Measurements from ENCODE around the gene APOLD1.
"Not testable (repeated sequence)": the region's sequence is repeated elsewhere in the genome, so short reads cannot be mapped to it uniquely, and the experiment has no call there.

APOLD1 gene

GRCh38 chr12:12786351-12786705 is 869 bp downstream of the APOLD1 start:
- no peak for DNase-seq (ENCODE audit: low read depth in 2 of 2)

GRCh38 chr12:12786706-12787601 is 1.5 kb downstream of the APOLD1 start:
- DNase-seq (ENCODE audit: low read depth in 2 of 2): peak; percentile 41 to 68

GRCh38 chr12:12788131-12788530 is 2.7 kb downstream of the APOLD1 start:
- DNase-seq (ENCODE audit: low read depth in 2 of 2): no peak

- DNase-seq (ENCODE audit: low read depth in 2 of 2): peak in 1 of 2 donors; percentile 34
Measured at GRCh38 chr12:12788675-12789368, 3.4 kb downstream of the APOLD1 start.

GRCh38 chr12:12790956-12791355 is 5.5 kb downstream of the APOLD1 start:
- no peak for DNase-seq (ENCODE audit: low read depth in 2 of 2)

GRCh38 chr12:12791756-12792369 is 6.4 kb downstream of the APOLD1 start:
- no peak for DNase-seq (ENCODE audit: low read depth in 2 of 2)

- DNase-seq (ENCODE audit: low read depth in 2 of 2): no peak
Measured at GRCh38 chr12:12792421-12792820, 7.0 kb downstream of the APOLD1 start.

- DNase-seq (ENCODE audit: low read depth in 2 of 2): no peak
Measured at GRCh38 chr12:12794686-12795085, 9.2 kb downstream of the APOLD1 start.

- DNase-seq (ENCODE audit: low read depth in 2 of 2): no peak
Measured at GRCh38 chr12:12796171-12796570, 10.7 kb downstream of the APOLD1 start.

GRCh38 chr12:12796928-12797793 is 11.7 kb downstream of the APOLD1 start:
- no peak for DNase-seq (ENCODE audit: low read depth in 2 of 2)

- DNase-seq (ENCODE audit: low read depth in 2 of 2): no peak
Measured at GRCh38 chr12:12797794-12798152, 12.3 kb downstream of the APOLD1 start.

- no peak for DNase-seq (ENCODE audit: low read depth in 2 of 2)
Measured at GRCh38 chr12:12798480-12798879, 13.0 kb downstream of the APOLD1 start.

- no peak for DNase-seq (ENCODE audit: low read depth in 2 of 2)
Measured at GRCh38 chr12:12799163-12799920, 13.9 kb downstream of the APOLD1 start.

GRCh38 chr12:12800406-12801180 is 15.1 kb downstream of the APOLD1 start:
- no peak for DNase-seq (ENCODE audit: low read depth in 2 of 2)

GRCh38 chr12:12801656-12802055 is 16.2 kb downstream of the APOLD1 start:
- DNase-seq (ENCODE audit: low read depth in 2 of 2): not testable (repeated sequence)

- DNase-seq (ENCODE audit: low read depth in 2 of 2): no peak
Measured at GRCh38 chr12:12803186-12803585, 17.7 kb downstream of the APOLD1 start.

GRCh38 chr12:12804011-12804410 is 18.6 kb downstream of the APOLD1 start:
- no peak for DNase-seq (ENCODE audit: low read depth in 2 of 2)

- DNase-seq (ENCODE audit: low read depth in 2 of 2): no peak
Measured at GRCh38 chr12:12804432-12804886, 19.0 kb downstream of the APOLD1 start.

- no peak for DNase-seq (ENCODE audit: low read depth in 2 of 2)
Measured at GRCh38 chr12:12806784-12807516, 21.5 kb downstream of the APOLD1 start.
